ENCODE data around the gene MTMR3.
"Not testable (repeated sequence)": the region's sequence is repeated elsewhere in the genome, so short reads cannot be mapped to it uniquely, and the experiment has no call there.

MTMR3 gene

GRCh38 chr22:30061094-30061493 lies 178.1 kb downstream of the MTMR3 start:
- not testable (repeated sequence) for DNase-seq

- DNase-seq, result no peak
These were observed 179.3 kb downstream of the MTMR3 start for GRCh38 chr22:30062259-30062658.

- no peak for DNase-seq
These were observed 180.0 kb downstream of the MTMR3 start for GRCh38 chr22:30062950-30063349.

- DNase-seq, result no peak
These were observed 181.2 kb downstream of the MTMR3 start for GRCh38 chr22:30064172-30064571.

- no peak for DNase-seq
These were observed 190.8 kb downstream of the MTMR3 start for GRCh38 chr22:30073743-30074142.

- no peak for DNase-seq
These were observed 191.2 kb downstream of the MTMR3 start for GRCh38 chr22:30074147-30074546.

- DNase-seq, result no peak
These were observed 192.0 kb downstream of the MTMR3 start for GRCh38 chr22:30074994-30075393.

- DNase-seq, result no peak
These were observed 194.4 kb downstream of the MTMR3 start for GRCh38 chr22:30077279-30077880.

GRCh38 chr22:30078320-30079311 lies 195.6 kb downstream of the MTMR3 start:
- DNase-seq, result peak in 1 of 2 donors; percentile 34

GRCh38 chr22:30079952-30080533 lies 197.1 kb downstream of the MTMR3 start, which contains the start of gene HORMAD2:
Gene HORMAD2 (plus strand): TSS chr22:30080464. CDS start chr22:30093953, 13,489 bp downstream.
- peak in 1 of 2 donors; percentile 3 for DNase-seq
